ENCODE data around the gene MGLL.

The MGLL gene

GRCh38 chr3:127676921-127677351 is 145.4 kb downstream of the MGLL start:
- DNase-seq (ENCODE audit: low read depth): no peak

GRCh38 chr3:127676456-127676855 is 145.9 kb downstream of the MGLL start:
- no peak overlapping the region for H3K4me3 ChIP-seq (ENCODE audit: control insufficient read depth, low read depth, low read length)
- no peak for TF ChIP-seq CTCF (IDR thresholded peaks at IDR 0.05; ENCODE audit: control insufficient read depth, insufficient read depth, low read depth, low read length, missing control alignments)

More at GRCh38 chr3:127676921-127677351, 145.4 kb downstream of the MGLL start:
- no peak overlapping the region for H3K4me3 ChIP-seq (ENCODE audit: control insufficient read depth, low read depth, low read length)
- TF ChIP-seq CTCF (IDR thresholded peaks at IDR 0.05; ENCODE audit: control insufficient read depth, insufficient read depth, low read depth, low read length, missing control alignments): no peak

GRCh38 chr3:127675651-127676391 is 146.5 kb downstream of the MGLL start:
- no peak overlapping the region for H3K4me3 ChIP-seq (ENCODE audit: control insufficient read depth, low read depth, low read length)
- DNase-seq (ENCODE audit: low read depth): no peak
- no peak for TF ChIP-seq CTCF (IDR thresholded peaks at IDR 0.05; ENCODE audit: control insufficient read depth, insufficient read depth, low read depth, low read length, missing control alignments)

More at GRCh38 chr3:127676456-127676855, 145.9 kb downstream of the MGLL start:
- DNase-seq (ENCODE audit: low read depth): no peak

DNA sequence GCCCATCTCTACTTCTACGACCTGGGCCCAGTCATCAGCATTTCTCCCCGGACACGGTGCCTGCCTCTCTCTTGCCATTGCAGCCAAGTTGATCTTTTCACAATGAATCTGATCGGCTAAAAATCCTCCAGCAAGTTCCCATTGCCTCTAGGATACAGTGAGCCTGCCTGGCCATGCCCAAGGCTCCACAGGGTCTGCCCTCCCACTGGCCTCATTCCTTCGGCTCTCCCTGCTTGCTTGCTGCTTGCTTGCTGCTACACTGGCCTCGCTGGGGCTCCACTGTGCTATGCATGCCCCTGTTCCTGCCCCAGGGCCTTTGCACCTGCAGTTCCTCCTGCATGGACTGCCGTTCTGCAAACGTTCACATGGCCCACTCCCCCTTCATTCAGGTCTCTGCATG is 147.5 kb downstream of the MGLL start:
- no peak overlapping the region for H3K4me3 ChIP-seq (ENCODE audit: control insufficient read depth, low read depth, low read length)
- TF ChIP-seq CTCF (IDR thresholded peaks at IDR 0.05; ENCODE audit: control insufficient read depth, insufficient read depth, low read depth, low read length, missing control alignments): no peak
- DNase-seq (ENCODE audit: low read depth): no peak

GRCh38 chr3:127674101-127674721 is 148.1 kb downstream of the MGLL start:
- no peak for TF ChIP-seq CTCF (IDR thresholded peaks at IDR 0.05; ENCODE audit: control insufficient read depth, insufficient read depth, low read depth, low read length, missing control alignments)
- no peak for DNase-seq (ENCODE audit: low read depth)
- H3K4me3 ChIP-seq (ENCODE audit: control insufficient read depth, low read depth, low read length): no peak overlapping the region

- TF ChIP-seq CTCF (IDR thresholded peaks at IDR 0.05; ENCODE audit: control insufficient read depth, insufficient read depth, low read depth, low read length, missing control alignments): no peak
- DNase-seq (ENCODE audit: low read depth): no peak
- peak overlapping the region; percentile 74 for H3K4me3 ChIP-seq (ENCODE audit: control insufficient read depth, low read depth, low read length)
These were observed 148.9 kb downstream of the MGLL start for GRCh38 chr3:127673191-127674100.

Measured in AG09309 (cell line).